H1 (cell line): ENCODE measurements around the gene BAIAP2. TPM values are rescaled to one million over a fixed set of nuclear protein-coding genes. Genes with fewer than 3 reads are reported as not detected.

ENCODE experiments used
- BCL11A ChIP-seq, 2 experiments: IDR thresholded peaks; one replicate each; pipeline ENCODE4 v1.6.1; 2011; ENCODE audit warnings: low read depth in 2 of 2, low read length in 2 of 2, mild to moderate bottlenecking in 2 of 2
- CHD2 ChIP-seq: IDR thresholded peaks from 2 replicates; pipeline ENCODE4 v1.6.1; 2012; ENCODE audit warnings: low read length, improper control_type of control experiment
- CHD7 ChIP-seq: fragments of 300-600 bp; sonication (generic); IDR thresholded peaks from 2 replicates; pipeline ENCODE4 v1.7.1; 2012; ENCODE audit warnings: low read length, moderate library complexity, mild to moderate bottlenecking, inconsistent platforms; ENCODE audit not compliant: insufficient replicate concordance
- EGR1 ChIP-seq: IDR thresholded peaks from 2 replicates; pipeline ENCODE4 v1.6.1; 2011; ENCODE audit warnings: low read depth, low read length, borderline replicate concordance
- EP300 ChIP-seq, 2 experiments: IDR thresholded peaks; 1 replicate in 1 of 2; 2 replicates in 1 of 2; pipeline ENCODE4 v1.6.1; 2011 to 2012; ENCODE audit warnings: low read depth in 2 of 2, low read length in 2 of 2, mild to moderate bottlenecking in 2 of 2, borderline replicate concordance in 1 of 2, inconsistent platforms in 1 of 2, moderate library complexity in 1 of 2
- GTF2F1 ChIP-seq: IDR thresholded peaks from 2 replicates; pipeline ENCODE4 v1.6.1; 2012; ENCODE audit warnings: low read depth, low read length, improper control_type of control experiment, borderline replicate concordance
- PHF8 ChIP-seq: fragments of 200-600 bp; sonication (generic); conservative IDR thresholded peaks from 2 replicates; pipeline ENCODE4 v1.7.1; 2012; ENCODE audit warnings: low read depth, mild to moderate bottlenecking, inconsistent platforms, low read length, moderate library complexity
- RBBP5 ChIP-seq: IDR thresholded peaks from 2 replicates; pipeline ENCODE4 v1.7.1; 2012; ENCODE audit warnings: low read depth, mild to moderate bottlenecking, inconsistent platforms, low read length, moderate library complexity, borderline replicate concordance
- SP2 ChIP-seq: IDR thresholded peaks from 2 replicates; pipeline ENCODE4 v1.6.1; 2012; ENCODE audit warnings: mild to moderate bottlenecking, low read length, inconsistent platforms
- TAF7 ChIP-seq: optimal IDR thresholded peaks from 2 replicates; pipeline ENCODE3; 2011; ENCODE audit warnings: low read depth, mild to moderate bottlenecking, inconsistent platforms, low read length, moderate library complexity, borderline replicate concordance
- TCF12 ChIP-seq: IDR thresholded peaks from 2 replicates; pipeline ENCODE4 v1.6.1; 2011; ENCODE audit warnings: low read depth, mild to moderate bottlenecking, low read length
- YY1 ChIP-seq: IDR thresholded peaks from 2 replicates; pipeline ENCODE4 v1.6.1; 2011; ENCODE audit warnings: low read depth, mild to moderate bottlenecking, low read length
- ZNF274 ChIP-seq: IDR thresholded peaks from 2 replicates; pipeline ENCODE4 v1.7.0; 2012; ENCODE audit warnings: low read length, borderline replicate concordance; ENCODE audit errors: extremely low read depth
- polyA plus RNA-seq, 7 experiments: library from polyadenylated mRNA; depleted of rRNA in 3 of 7; stranded (reverse) in 5 of 7; unstranded in 2 of 7; fragments of >200 nt in 5 of 7; fragments of 200-250 nt in 2 of 7; gene quantifications; 1 replicate in 5 of 7; 2 replicates in 1 of 7; 4 replicates in 1 of 7; pipeline versions ENCODE4 v1.2.1 to v1.2.3, GENCODE V29; 2011 to 2013; ENCODE audit warnings: missing spikeins in 2 of 7, mixed read lengths in 2 of 7
- total RNA-seq: library from RNA; stranded (reverse); fragmentation: NEBNext Ultra II Directional; extraction: Animal tissue kit (Norgen Biotek cat#: 25700); gene quantifications from 2 replicates; pipeline ENCODE4 v1.2.1, GENCODE V29; 2021

The BAIAP2 gene
- total and polyA plus RNA-seq, 2 of the 8 experiments (the other 6 are each of a cell fraction or from before 2014, with no cell fraction given) = 10.0 to 22.8 TPM

- TF ChIP-seq CHD7 = no peak
- TF ChIP-seq ZNF274 = no peak
- TF ChIP-seq SP2 = no peak
- TF ChIP-seq TCF12 = no peak
- TF ChIP-seq EGR1 = no peak
- no peak for TF ChIP-seq RBBP5
- no peak for TF ChIP-seq GTF2F1
- no peak for TF ChIP-seq YY1
- no peak for TF ChIP-seq CHD2
- TF ChIP-seq EP300 (IDR thresholded peaks at IDR 0.05; ENCODE audit: borderline replicate concordance in 1 of 2, low read depth in 2 of 2, low read length in 2 of 2) = no peak
- no peak for TF ChIP-seq BCL11A (IDR thresholded peaks at IDR 0.05; ENCODE audit: low read depth in 2 of 2, low read length in 2 of 2)
- TF ChIP-seq PHF8 = no peak
- TF ChIP-seq TAF7 = no peak
Measured at GRCh38 chr17:81056312-81056711, 21.4 kb downstream of the BAIAP2 start (continued).
